Measurements from ENCODE around the gene TALDO1. TPM values are rescaled to one million over a fixed set of nuclear protein-coding genes. Genes with fewer than 3 reads are reported as not detected.
A peak's percentile ranks its signal among the peaks of the same experiment; 100 is the strongest.

Gene TALDO1
- total RNA-seq, 2 donors from 2014 or later = 152 to 155 TPM

GRCh38 chr11:772429-773390 is 25.4 kb downstream of the TALDO1 start:
- Mint-ChIP-seq H3K27ac (no peak overlapping the region), H3K27me3 (ENCODE audit: low read depth) (no peaks in the 10 kb centered on the region), H3K36me3 (ENCODE audit: insufficient read depth in 2 of 2) (peaks cover 0 to 4% of the 10 kb centered on the region in 2 donors), H3K4me1 (ENCODE audit: low read depth) (peaks cover 21% of the 10 kb centered on the region), H3K9me3 (no peaks in the 10 kb centered on the region), H3K4me3 (no peak overlapping the region)
- ATAC-seq (replicated peaks in 1 of 2) (no peak), DNase-seq (no peak)

DNA sequence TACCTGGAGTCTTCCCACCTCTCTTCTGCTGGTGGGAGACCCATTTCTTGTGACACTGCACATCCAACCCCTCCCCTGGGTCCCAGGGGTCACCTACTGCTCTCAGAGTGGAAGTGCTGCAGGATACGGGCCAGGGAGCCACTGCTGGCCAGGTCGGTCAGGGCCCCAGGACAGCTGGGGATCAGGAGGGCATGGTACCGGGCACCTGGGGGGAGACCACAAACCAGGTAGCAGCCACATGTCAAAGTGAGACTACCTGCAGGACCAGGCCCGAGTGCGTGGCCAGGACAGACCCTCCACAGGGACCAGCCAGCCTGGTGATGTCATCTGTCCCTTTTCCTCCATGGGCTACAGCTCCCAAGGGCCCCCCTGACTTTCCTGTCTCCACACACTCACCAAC is 26.2 kb downstream of the TALDO1 start:
- no peak for DNase-seq
- H3K36me3 Mint-ChIP-seq (ENCODE audit: insufficient read depth in 2 of 2) = peaks cover 0 to 4% of the 10 kb centered on the region in 2 donors
- no peak overlapping the region for H3K4me3 Mint-ChIP-seq
- H3K27ac Mint-ChIP-seq = no peak overlapping the region
- H3K4me1 Mint-ChIP-seq (ENCODE audit: low read depth) = peaks cover 21% of the 10 kb centered on the region
- no peaks in the 10 kb centered on the region for H3K27me3 Mint-ChIP-seq (ENCODE audit: low read depth)
- no peaks in the 10 kb centered on the region for H3K9me3 Mint-ChIP-seq
- no peak for ATAC-seq (replicated peaks in 1 of 2)

DNA sequence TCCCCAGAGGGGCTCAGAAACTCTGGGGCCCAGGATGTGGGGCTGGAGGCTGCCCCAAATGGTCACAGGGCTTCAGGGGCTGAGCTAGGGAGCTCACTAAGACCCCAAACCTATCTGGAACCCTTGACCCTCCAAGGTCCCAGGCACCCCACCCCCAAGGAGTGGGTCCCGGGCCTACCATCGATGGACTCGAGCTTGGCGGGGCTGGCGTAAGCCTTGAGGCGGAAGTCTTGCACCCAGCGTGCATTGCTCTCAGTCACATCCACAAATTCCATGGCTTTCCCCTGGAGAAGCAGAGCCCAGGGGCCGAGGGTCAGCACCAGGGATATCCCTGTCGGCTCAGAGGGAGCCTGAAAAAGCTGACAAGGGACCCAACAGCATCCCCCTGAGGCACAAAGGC is 26.6 kb downstream of the TALDO1 start:
- no peak overlapping the region for H3K27ac Mint-ChIP-seq
- ATAC-seq (replicated peaks in 1 of 2) = no peak
- DNase-seq = no peak

GRCh38 chr11:774873-775592 is 27.8 kb downstream of the TALDO1 start:
- ATAC-seq (replicated peaks in 1 of 2) (no peak), DNase-seq (no peak)
- Mint-ChIP-seq H3K27me3 (ENCODE audit: low read depth) (no peaks in the 10 kb centered on the region), H3K36me3 (ENCODE audit: insufficient read depth in 2 of 2) (peaks cover 0 to 4% of the 10 kb centered on the region in 2 donors), H3K9me3 (no peaks in the 10 kb centered on the region), H3K27ac (no peak overlapping the region), H3K4me1 (ENCODE audit: low read depth) (peaks cover 21% of the 10 kb centered on the region), H3K4me3 (peak overlapping the region; percentile 61 to 91)

More for the DNA sequence above, 26.6 kb downstream of the TALDO1 start:
- H3K27me3 Mint-ChIP-seq (ENCODE audit: low read depth) = no peaks in the 10 kb centered on the region
- peaks cover 21% of the 10 kb centered on the region for H3K4me1 Mint-ChIP-seq (ENCODE audit: low read depth)
- H3K4me3 Mint-ChIP-seq = no peak overlapping the region
- H3K9me3 Mint-ChIP-seq = no peaks in the 10 kb centered on the region
- H3K36me3 Mint-ChIP-seq (ENCODE audit: insufficient read depth in 2 of 2) = peaks cover 0 to 4% of the 10 kb centered on the region in 2 donors

DNA sequence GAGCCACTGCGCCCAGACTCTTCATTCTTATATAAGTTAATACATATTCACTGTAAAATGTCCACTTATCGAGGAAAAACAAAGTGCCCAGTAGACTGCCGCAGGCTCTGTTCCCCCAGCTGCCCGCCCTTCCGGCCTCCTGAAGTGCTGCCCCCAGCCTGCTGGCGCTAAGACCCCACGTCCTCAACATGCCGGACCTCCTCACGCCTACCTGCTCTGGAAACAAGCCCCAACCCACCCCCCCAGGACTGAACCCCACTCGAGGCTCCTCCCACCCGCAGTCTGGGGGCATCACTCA is 28.9 kb downstream of the TALDO1 start:
- H3K36me3 Mint-ChIP-seq (ENCODE audit: insufficient read depth in 2 of 2) = peaks cover 0 to 1% of the 10 kb centered on the region in 2 donors
- H3K4me3 Mint-ChIP-seq = peak overlapping the region; percentile 88 to 91
- ATAC-seq (replicated peaks in 1 of 2) = no peak

GRCh38 chr11:776561-777287 is 29.5 kb downstream of the TALDO1 start:
- peak in 1 of 2 donors; percentile 23 for DNase-seq
- H3K27ac Mint-ChIP-seq = no peak overlapping the region
- peaks cover 21% of the 10 kb centered on the region for H3K4me1 Mint-ChIP-seq (ENCODE audit: low read depth)
- no peaks in the 10 kb centered on the region for H3K27me3 Mint-ChIP-seq (ENCODE audit: low read depth)
- H3K36me3 Mint-ChIP-seq (ENCODE audit: insufficient read depth in 2 of 2) = peaks cover 0 to 1% of the 10 kb centered on the region in 2 donors
- H3K9me3 Mint-ChIP-seq = no peaks in the 10 kb centered on the region
- H3K4me3 Mint-ChIP-seq = peak overlapping the region; percentile 88 to 91
- ATAC-seq (replicated peaks in 1 of 2) = peak; percentile 62 to 72

More for the DNA sequence above, 28.9 kb downstream of the TALDO1 start:
- H3K9me3 Mint-ChIP-seq = no peaks in the 10 kb centered on the region
- peaks cover 21% of the 10 kb centered on the region for H3K4me1 Mint-ChIP-seq (ENCODE audit: low read depth)
- no peak overlapping the region for H3K27ac Mint-ChIP-seq
- DNase-seq = no peak
- no peaks in the 10 kb centered on the region for H3K27me3 Mint-ChIP-seq (ENCODE audit: low read depth)

GRCh38 chr11:777288-778255 is 30.3 kb downstream of the TALDO1 start, which contains the start of gene GATD1:
TSS of gene GATD1 (minus strand) at chr11:777487. CDS start at chr11:777462, 25 bp downstream.
- H3K9me3 Mint-ChIP-seq = no peaks in the 10 kb centered on the region
- ATAC-seq (replicated peaks in 1 of 2) = peak; percentile 90 to 91

GRCh38 chr11:778976-779954 is 32.0 kb downstream of the TALDO1 start:
- peaks cover 20% of the 10 kb centered on the region for H3K4me1 Mint-ChIP-seq (ENCODE audit: low read depth)
- ATAC-seq (replicated peaks in 1 of 2) (no peak), DNase-seq (no peak)
- no peak overlapping the region for H3K27ac Mint-ChIP-seq
- peaks cover 0 to 6% of the 10 kb centered on the region in 2 donors for H3K36me3 Mint-ChIP-seq (ENCODE audit: insufficient read depth in 2 of 2)
- peak overlapping the region in 1 of 2 donors; percentile 55 for H3K4me3 Mint-ChIP-seq
- H3K27me3 Mint-ChIP-seq (ENCODE audit: low read depth) = no peaks in the 10 kb centered on the region
- no peaks in the 10 kb centered on the region for H3K9me3 Mint-ChIP-seq

More at GRCh38 chr11:777288-778255, 30.3 kb downstream of the TALDO1 start, which contains the start of gene GATD1:
- Mint-ChIP-seq H3K36me3 (ENCODE audit: insufficient read depth in 2 of 2) (peaks cover 0 to 1% of the 10 kb centered on the region in 2 donors), H3K27me3 (ENCODE audit: low read depth) (no peaks in the 10 kb centered on the region), H3K4me3 (peak within 1 kb of the TSS; percentile 88 to 91), H3K27ac (peak within 1 kb of the TSS; percentile 38), H3K4me1 (ENCODE audit: low read depth) (peaks cover 21% of the 10 kb centered on the region)
- peak; percentile 97 to 98 for DNase-seq

DNA sequence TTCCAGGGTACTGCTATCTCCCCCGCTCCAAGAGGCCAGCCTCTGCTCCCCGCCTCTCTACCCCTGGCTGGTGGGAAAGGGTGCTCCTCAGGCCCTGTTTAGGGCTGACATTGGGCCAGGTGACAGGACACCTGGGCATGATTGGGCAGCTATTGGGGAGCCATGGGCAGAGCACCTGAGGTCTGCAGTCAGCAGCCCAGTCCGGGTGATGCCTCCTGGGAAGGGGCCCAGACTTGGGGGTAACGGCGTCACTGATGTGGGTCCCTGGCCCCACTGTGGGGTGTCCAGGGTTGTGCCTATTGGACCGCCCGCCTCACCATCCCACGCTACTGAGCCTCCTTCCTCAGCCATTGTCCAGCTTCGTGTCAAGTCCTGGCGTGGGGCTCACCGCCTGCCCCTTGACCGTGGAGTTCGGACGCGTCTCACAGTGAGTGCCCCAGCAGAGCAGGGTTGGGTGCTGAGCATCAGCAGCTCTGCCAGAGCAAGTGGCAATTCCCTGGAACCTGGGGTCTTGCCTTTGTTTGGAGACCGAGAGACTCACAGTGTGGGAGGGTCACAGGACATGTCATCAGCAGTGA is 32.8 kb downstream of the TALDO1 start:
- Mint-ChIP-seq H3K4me1 (ENCODE audit: low read depth) (peaks cover 16% of the 10 kb centered on the region), H3K4me3 (peak overlapping the region in 1 of 2 donors; percentile 36), H3K36me3 (ENCODE audit: insufficient read depth in 2 of 2) (peaks cover 0 to 6% of the 10 kb centered on the region in 2 donors), H3K27me3 (ENCODE audit: low read depth) (no peaks in the 10 kb centered on the region), H3K27ac (no peak overlapping the region), H3K9me3 (no peaks in the 10 kb centered on the region)
- DNase-seq = no peak
- no peak for ATAC-seq (replicated peaks in 1 of 2)

GRCh38 chr11:782264-783174 is 35.3 kb downstream of the TALDO1 start:
- Mint-ChIP-seq H3K36me3 (ENCODE audit: insufficient read depth in 2 of 2) (peaks cover 0 to 6% of the 10 kb centered on the region in 2 donors), H3K27ac (no peak overlapping the region), H3K4me1 (ENCODE audit: low read depth) (no peaks in the 10 kb centered on the region), H3K4me3 (no peak overlapping the region), H3K27me3 (ENCODE audit: low read depth) (no peaks in the 10 kb centered on the region), H3K9me3 (no peaks in the 10 kb centered on the region)
- ATAC-seq (replicated peaks in 1 of 2) (no peak), DNase-seq (no peak)

All from activated T-cell treated with anti-CD3 and anti-CD28 coated beads, Interleukin-2, amount 50 U/mL, for 72 hours (primary cell).